IMR-90 (cell line): Measurements from ENCODE around the gene MAPKAP1. TPM values are rescaled to one million over a fixed set of nuclear protein-coding genes. Genes with fewer than 3 reads are reported as not detected.

Experiments used
- ATAC-seq: fragments of 200-7000 bp; cut with Tn5 transposase; 2 replicates; pipeline ENCODE4 v1.9.1; 2020; ENCODE audit warnings: low read depth, mild to moderate bottlenecking, moderate library complexity
- BruUV-seq: library from RNA; stranded (reverse); fragments of 400-500 nt; replicated peaks from 2 replicates; lab custom pipeline; 2021; lab: Mats Ljungman, UMichigan
- CTCF ChIA-PET: fragments of 300-600 bp; formaldehyde crosslinking; extraction: SDS; loops from one replicate; lab custom pipeline; 2021; ENCODE audit warnings: antibody characterized with exemption; lab: Yijun Ruan, JAX
- POLR2A ChIA-PET: fragments of 300-600 bp; sonication (Branson Sonifier 250); formaldehyde crosslinking; loops from one replicate; lab custom pipeline; 2022; ENCODE audit warnings: antibody characterized with exemption; ENCODE audit not compliant: unreplicated experiment; lab: Charles Lee
- DNase-seq: peaks from one replicate; pipeline ENCODE4 v3.0.0; 2013
- H2AFZ ChIP-seq: replicated peaks from 2 replicates; pipeline ENCODE3; 2013; ENCODE audit warnings: low read length, mild to moderate bottlenecking; ENCODE audit not compliant: poor library complexity
- H2AK5ac ChIP-seq: 2 replicates; pipeline ENCODE4 v1.6.1; 2013; ENCODE audit warnings: low read depth, low read length, inconsistent platforms
- H2AK9ac ChIP-seq: replicated peaks from 2 replicates; pipeline ENCODE3; 2013; ENCODE audit warnings: mild to moderate bottlenecking, low read depth, low read length, moderate library complexity; ENCODE audit not compliant: poor library complexity
- H2BK120ac ChIP-seq: 2 replicates; pipeline ENCODE4 v1.6.1; 2013; ENCODE audit warnings: low read depth, low read length, inconsistent platforms
- H2BK15ac ChIP-seq: 3 replicates; pipeline ENCODE4 v1.6.1; 2013; ENCODE audit warnings: low read depth, low read length, inconsistent platforms
- H2BK20ac ChIP-seq: 2 replicates; pipeline ENCODE4 v1.6.1; 2013; ENCODE audit warnings: low read depth, mild to moderate bottlenecking, inconsistent platforms, low read length, moderate library complexity
- H2BK5ac ChIP-seq: 2 replicates; pipeline ENCODE4 v1.6.1; 2013; ENCODE audit warnings: mild to moderate bottlenecking, low read depth, low read length, inconsistent platforms; ENCODE audit not compliant: poor library complexity, severe bottlenecking
- H3K14ac ChIP-seq: replicated peaks from 2 replicates; pipeline ENCODE4 v1.6.1; 2013; ENCODE audit warnings: low read depth, low read length, inconsistent platforms
- H3K18ac ChIP-seq: 2 replicates; pipeline ENCODE4 v1.6.1; 2013; ENCODE audit warnings: low read depth, low read length, control low read depth
- H3K23ac ChIP-seq: 2 replicates; pipeline ENCODE4 v1.6.1; 2013; ENCODE audit warnings: low read depth, low read length, inconsistent platforms
- H3K27ac ChIP-seq: 2 replicates; pipeline ENCODE4 v1.5.1; 2013; ENCODE audit warnings: mild to moderate bottlenecking, control low read depth, low read length; ENCODE audit not compliant: insufficient read depth
- H3K27me3 ChIP-seq: 2 replicates; pipeline ENCODE4 v1.6.1; 2013; ENCODE audit warnings: low read length; ENCODE audit not compliant: control insufficient read depth, insufficient read depth
- H3K36me3 ChIP-seq: 2 replicates; pipeline ENCODE4 v1.6.1; 2013; ENCODE audit warnings: low read length, mixed read lengths; ENCODE audit not compliant: control insufficient read depth, insufficient read depth
- H3K4ac ChIP-seq: 2 replicates; pipeline ENCODE4 v1.6.1; 2013; ENCODE audit warnings: low read depth, low read length, inconsistent platforms
- H3K4me1 ChIP-seq: 2 replicates; pipeline ENCODE4 v1.6.1; 2013; ENCODE audit warnings: low read length, mixed read lengths; ENCODE audit not compliant: control insufficient read depth, insufficient read depth
- H3K4me2 ChIP-seq: 2 replicates; pipeline ENCODE4 v1.6.1; 2013; ENCODE audit warnings: low read depth, mild to moderate bottlenecking, control low read depth, low read length, moderate library complexity
- H3K4me3 ChIP-seq: 2 replicates; pipeline ENCODE4 v1.5.1; 2013; ENCODE audit warnings: low read depth, mild to moderate bottlenecking, control low read depth, low read length, moderate library complexity; ENCODE audit not compliant: insufficient read depth
- H3K56ac ChIP-seq: 2 replicates; pipeline ENCODE4 v1.6.1; 2013; ENCODE audit warnings: low read length, inconsistent platforms; ENCODE audit not compliant: insufficient read depth; ENCODE audit errors: extremely low read depth
- H3K79me1 ChIP-seq, 2 experiments: 2 replicates each; pipeline ENCODE4 v1.6.1; 2013; ENCODE audit warnings: low read length in 2 of 2, inconsistent platforms in 1 of 2, low read depth in 1 of 2
- H3K9ac ChIP-seq: 2 replicates; pipeline ENCODE4 v1.6.1; 2013; ENCODE audit warnings: low read depth, low read length, control low read depth
- H3K9me1 ChIP-seq: 2 replicates; pipeline ENCODE4 v1.6.1; 2013; ENCODE audit warnings: low read length, inconsistent platforms; ENCODE audit not compliant: insufficient read depth
- H3K9me3 ChIP-seq: 2 replicates; pipeline ENCODE4 v1.6.1; 2013; ENCODE audit warnings: low read length; ENCODE audit not compliant: control insufficient read depth, insufficient read depth
- H4K20me1 ChIP-seq: 2 replicates; pipeline ENCODE4 v1.6.1; 2013; ENCODE audit warnings: low read length, inconsistent platforms; ENCODE audit not compliant: insufficient read depth
- H4K5ac ChIP-seq: 2 replicates; pipeline ENCODE4 v1.6.1; 2013; ENCODE audit warnings: mild to moderate bottlenecking, low read depth, low read length, control low read depth
- H4K8ac ChIP-seq, 2 experiments: 2 replicates each; pipeline ENCODE4 v1.6.1; 2013; ENCODE audit warnings: low read depth in 2 of 2, low read length in 2 of 2, control low read depth in 1 of 2, inconsistent platforms in 1 of 2
- H4K91ac ChIP-seq: 2 replicates; pipeline ENCODE4 v1.6.1; 2013; ENCODE audit warnings: low read depth, low read length, inconsistent platforms; ENCODE audit not compliant: insufficient read depth
- CEBPB ChIP-seq: IDR thresholded peaks from 2 replicates; pipeline ENCODE4 v1.6.1; 2012; ENCODE audit warnings: low read depth, low read length, improper control_type of control experiment
- CTCF ChIP-seq: conservative IDR thresholded peaks from 2 replicates; pipeline ENCODE4 v1.5.1; 2012; ENCODE audit warnings: mild to moderate bottlenecking, low read depth, low read length, improper control_type of control experiment
- FOS ChIP-seq: fragments of 150-350 bp; IDR thresholded peaks from 2 replicates; pipeline ENCODE4 v1.6.1; 2016; ENCODE audit warnings: low read depth, low read length
- MAFK ChIP-seq: IDR thresholded peaks from 2 replicates; pipeline ENCODE4 v1.6.1; 2012; ENCODE audit warnings: low read depth, low read length, improper control_type of control experiment
- MAZ ChIP-seq: IDR thresholded peaks from 2 replicates; pipeline ENCODE4 v1.6.1; 2012; ENCODE audit warnings: low read depth, mild to moderate bottlenecking, low read length, improper control_type of control experiment, moderate library complexity, borderline replicate concordance
- MXI1 ChIP-seq: IDR thresholded peaks from 2 replicates; pipeline ENCODE4 v1.6.1; 2012; ENCODE audit warnings: low read depth, mild to moderate bottlenecking, low read length, moderate library complexity, borderline replicate concordance
- SMC3 ChIP-seq: fragments of 150-350 bp; IDR thresholded peaks from 2 replicates; pipeline ENCODE4 v1.6.1; 2016; ENCODE audit warnings: low read depth, mild to moderate bottlenecking, antibody characterized with exemption, low read length, moderate library complexity
- USF2 ChIP-seq: fragments of 150-350 bp; IDR thresholded peaks from 2 replicates; pipeline ENCODE4 v1.6.1; 2017; ENCODE audit warnings: mild to moderate bottlenecking, antibody characterized with exemption, low read length, low read depth
- WGBS, 2 experiments: methylation state at CpG; one replicate each; pipeline versions ENCODE4 v1.1.5 to v1.1.7; 2013; ENCODE audit warnings: missing lambda C conversion rate in 2 of 2; ENCODE audit not compliant: insufficient read length in 1 of 2; ENCODE audit errors: extremely low coverage in 2 of 2; 5-methylcytosine and 5-hydroxymethylcytosine counted together
- dilution Hi-C: fragments of 300-500 bp; cut with HindIII; formaldehyde crosslinking; loops from one replicate; pipeline ENCODE4 v1.14.3; 2018; ENCODE audit warnings: low sequenced_read_pairs; ENCODE audit not compliant: unreplicated experiment
- in situ Hi-C: fragments of 300-500 bp; cut with MboI; formaldehyde crosslinking; loops from 3 replicates; pipeline ENCODE4 v1.14.3; 2019; ENCODE audit warnings: low sequenced_read_pairs, inconsistent platforms, mixed read lengths
- intact Hi-C: fragments of 100-400 bp; cut with micrococcal nuclease; formaldehyde crosslinking; loops from 2 replicates; pipeline ENCODE4 v1.10.0; 2022
- polyA plus RNA-seq, 3 experiments: library from polyadenylated mRNA; depleted of rRNA; stranded (reverse); fragments of >200 nt; gene quantifications; 2 replicates each; pipeline ENCODE4 v1.2.3, GENCODE V29; 2012; ENCODE audit warnings: low replicate concordance in 1 of 3
- total RNA-seq: library from RNA; depleted of rRNA; stranded (reverse); fragments of >200 nt; gene quantifications from 2 replicates; pipeline ENCODE4 v1.2.3, GENCODE V29; 2012

Gene MAPKAP1
- total and polyA plus RNA-seq, 2 of the 4 experiments (the other 2 are of a cell fraction) = 87.2 to 158 TPM

GRCh38 chr9:125444956-125445506, 262.0 kb downstream of the MAPKAP1 start:
- dilution Hi-C loops (no loop called here), in situ Hi-C loops (no loop called here), intact Hi-C loops (no loop called here)
- no peak overlapping the region for H2BK5ac ChIP-seq
- H2AK9ac ChIP-seq = no peak overlapping the region
- H3K56ac ChIP-seq = no peak overlapping the region
- H2AK5ac ChIP-seq = no peak overlapping the region
- no peak overlapping the region for H3K9ac ChIP-seq
- H3K23ac ChIP-seq = no peak overlapping the region
- no peak for ATAC-seq
- H3K9me3 ChIP-seq = no peaks in the 10 kb centered on the region
- H3K79me1 ChIP-seq = 0 out of 4 replicates have a peak, but pooled peaks cover 0 to 3% of the 10 kb centered on the region in 2 experiments
- no peak overlapping the region for H3K4me3 ChIP-seq
- no peak overlapping the region for H3K14ac ChIP-seq
- H3K9me1 ChIP-seq = no peaks in the 10 kb centered on the region
- H3K4me2 ChIP-seq = no peak overlapping the region
- H4K91ac ChIP-seq = no peak overlapping the region
- no peak overlapping the region for H4K8ac ChIP-seq
- H4K20me1 ChIP-seq = no peaks in the 10 kb centered on the region
- no peaks in the 10 kb centered on the region for H3K27me3 ChIP-seq
- no peak overlapping the region for H2AFZ ChIP-seq
- no TSS peak for BruUV-seq
- no peak overlapping the region for H3K4ac ChIP-seq
- no peaks in the 10 kb centered on the region for H3K4me1 ChIP-seq
- WGBS, 2 experiments = 94% methylated on average over 7 of the region's 8 CpGs; no CpG with 5 or more reads in 1 of the 2 experiments
- no peak overlapping the region for H2BK20ac ChIP-seq
- no peak for TF ChIP-seq FOS
- TF ChIP-seq MAZ = no peak
- TF ChIP-seq MAFK = no peak
- TF ChIP-seq CEBPB = no peak
- no peak for TF ChIP-seq USF2
- no peak for TF ChIP-seq SMC3
- TF ChIP-seq MXI1 = no peak
- no peak for TF ChIP-seq CTCF
- no peak overlapping the region for H2BK120ac ChIP-seq
- no peak overlapping the region for H3K27ac ChIP-seq
- no peak overlapping the region for H3K18ac ChIP-seq
- no peak overlapping the region for H4K5ac ChIP-seq
- H2BK15ac ChIP-seq = no peak overlapping the region
- H3K36me3 ChIP-seq = peaks cover 9% of the 10 kb centered on the region
- no peak for DNase-seq
- ChIA-PET POLR2A (no interaction called here), CTCF (no interaction called here)
